Breast epithelium (tissue), 3 donors: ENCODE measurements around the gene SKA2.
A peak's percentile ranks its signal among the peaks of the same experiment; 100 is the strongest.

Experiments used
- POLR2A ChIP-seq: fragments of 450-650 bp; IDR thresholded peaks from one replicate; pipeline ENCODE4 v1.6.1; 2016; ENCODE audit warnings: antibody characterized with exemption, mild to moderate bottlenecking, moderate library complexity
- POLR2AphosphoS5 ChIP-seq, 3 donors: sonication (generic); formaldehyde crosslinking; IDR thresholded peaks; one replicate each; pipeline ENCODE4 v1.6.1; 2017; ENCODE audit warnings: antibody characterized with exemption in 3 of 3
- TF ChIP-seq, protein P1 (sequence below), 3 donors: fragments of 450-650 bp; IDR thresholded peaks; one replicate each; pipeline ENCODE4 v1.5.1; 2016 to 2017; ENCODE audit warnings: antibody characterized with exemption in 3 of 3, mild to moderate bottlenecking in 3 of 3, moderate library complexity in 3 of 3

DNA sequence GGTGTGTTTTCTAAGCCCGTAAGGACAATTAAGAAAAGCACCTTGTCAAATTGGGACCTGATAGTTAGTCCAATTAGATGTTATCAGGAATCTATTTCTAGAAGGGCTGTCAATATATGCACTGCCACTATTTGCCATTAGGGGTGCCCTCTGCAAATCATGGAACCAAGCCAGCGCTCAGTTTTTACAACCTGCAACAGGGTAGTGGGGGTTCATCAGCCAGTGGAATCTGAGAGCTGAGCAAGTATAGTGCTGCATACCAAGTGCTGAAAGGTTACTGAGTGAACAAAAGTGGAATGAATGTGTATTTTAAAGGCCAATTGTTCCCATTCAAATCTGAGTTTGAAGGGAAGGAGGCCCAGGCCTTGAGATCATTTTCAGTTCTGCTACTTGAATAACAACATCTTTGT is 11.0 kb upstream of the SKA2 start:
- TF ChIP-seq, protein P1, sequence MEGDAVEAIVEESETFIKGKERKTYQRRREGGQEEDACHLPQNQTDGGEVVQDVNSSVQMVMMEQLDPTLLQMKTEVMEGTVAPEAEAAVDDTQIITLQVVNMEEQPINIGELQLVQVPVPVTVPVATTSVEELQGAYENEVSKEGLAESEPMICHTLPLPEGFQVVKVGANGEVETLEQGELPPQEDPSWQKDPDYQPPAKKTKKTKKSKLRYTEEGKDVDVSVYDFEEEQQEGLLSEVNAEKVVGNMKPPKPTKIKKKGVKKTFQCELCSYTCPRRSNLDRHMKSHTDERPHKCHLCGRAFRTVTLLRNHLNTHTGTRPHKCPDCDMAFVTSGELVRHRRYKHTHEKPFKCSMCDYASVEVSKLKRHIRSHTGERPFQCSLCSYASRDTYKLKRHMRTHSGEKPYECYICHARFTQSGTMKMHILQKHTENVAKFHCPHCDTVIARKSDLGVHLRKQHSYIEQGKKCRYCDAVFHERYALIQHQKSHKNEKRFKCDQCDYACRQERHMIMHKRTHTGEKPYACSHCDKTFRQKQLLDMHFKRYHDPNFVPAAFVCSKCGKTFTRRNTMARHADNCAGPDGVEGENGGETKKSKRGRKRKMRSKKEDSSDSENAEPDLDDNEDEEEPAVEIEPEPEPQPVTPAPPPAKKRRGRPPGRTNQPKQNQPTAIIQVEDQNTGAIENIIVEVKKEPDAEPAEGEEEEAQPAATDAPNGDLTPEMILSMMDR (IDR thresholded peaks at IDR 0.05), result peak in 2 of 3 donors; percentile 35 to 45
- TF ChIP-seq POLR2A, result no peak
- no peak for TF ChIP-seq POLR2AphosphoS5 (IDR thresholded peaks at IDR 0.05)
